GM12891 (cell line): ENCODE measurements around the gene ESR1.

Source experiments
- POLR2A ChIP-seq: IDR thresholded peaks from 2 replicates; pipeline ENCODE4 v1.6.1; 2011; ENCODE audit warnings: low read depth, low read length, control low read depth
- POLR2AphosphoS5 ChIP-seq: IDR thresholded peaks from 2 replicates; pipeline ENCODE4 v1.6.1; 2011; ENCODE audit warnings: low read depth, low read length, control low read depth
- POU2F2 ChIP-seq: IDR thresholded peaks from 2 replicates; pipeline ENCODE4 v1.6.1; 2011; ENCODE audit warnings: low read depth, mild to moderate bottlenecking, control low read depth, low read length, moderate library complexity
- SPI1 ChIP-seq: IDR thresholded peaks from 2 replicates; pipeline ENCODE4 v1.6.1; 2011; ENCODE audit warnings: low read depth, low read length, control low read depth

DNA sequence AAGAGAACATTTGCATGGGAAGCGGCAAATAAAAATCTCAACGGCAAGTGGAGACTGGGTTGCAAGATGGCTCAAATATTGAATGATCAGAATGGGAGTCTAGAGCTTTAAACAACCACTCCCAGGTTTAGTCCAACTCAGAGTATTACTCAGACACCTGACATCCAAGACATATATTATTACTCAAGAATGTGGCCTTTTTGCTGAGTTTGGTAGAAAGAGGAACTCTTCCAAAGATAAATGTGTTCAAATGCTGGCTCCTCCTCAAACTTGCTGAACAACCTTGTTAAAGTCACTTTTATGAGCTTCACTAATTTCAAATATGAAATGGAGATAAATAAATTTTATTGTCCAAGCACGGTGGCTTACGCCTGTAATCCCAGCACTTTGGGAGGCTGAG lies 77.8 kb downstream of the ESR1 start:
- TF ChIP-seq POU2F2 (no peak), POLR2A (no peak), POLR2AphosphoS5 (no peak), SPI1 (no peak)
